NCI-H2107 treated with DMSO at 0.1 percent for 48 hours (cell line): ENCODE data around the gene MRPL20.
A peak's percentile ranks its signal among the peaks of the same experiment; 100 is the strongest.

Experiments used
- DNase-seq: peaks from one replicate; lab custom pipeline; 2025; ENCODE audit not compliant: unreplicated experiment; lab: John Stamatoyannopoulos, UW

Gene MRPL20

GRCh38 chr1:1366699-1367066 is 40.4 kb downstream of the MRPL20 start:
- DNase-seq = no peak

GRCh38 chr1:1365875-1366698 is 41.0 kb downstream of the MRPL20 start:
- no peak for DNase-seq

DNA sequence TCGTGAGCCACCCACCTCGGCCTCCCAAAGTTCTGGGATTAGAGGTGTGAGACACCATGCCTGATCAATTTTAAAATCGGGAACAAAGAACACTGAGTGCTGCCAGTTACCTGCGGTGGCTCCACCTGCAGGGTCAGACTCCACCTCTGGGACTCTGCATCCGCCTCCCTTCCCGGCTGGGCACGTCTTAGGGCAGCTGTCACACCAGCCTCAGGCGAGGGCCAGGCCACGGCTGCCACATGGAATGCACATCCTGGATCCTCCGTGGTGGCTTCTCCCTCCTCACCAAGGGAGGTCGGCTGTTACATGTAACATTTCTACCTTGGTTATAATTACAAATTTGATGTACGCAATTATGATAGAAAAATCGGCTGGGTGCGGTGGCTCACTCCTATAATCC is 42.8 kb downstream of the MRPL20 start:
- no peak for DNase-seq

GRCh38 chr1:1361982-1362423 is 45.1 kb downstream of the MRPL20 start:
- no peak for DNase-seq

DNA sequence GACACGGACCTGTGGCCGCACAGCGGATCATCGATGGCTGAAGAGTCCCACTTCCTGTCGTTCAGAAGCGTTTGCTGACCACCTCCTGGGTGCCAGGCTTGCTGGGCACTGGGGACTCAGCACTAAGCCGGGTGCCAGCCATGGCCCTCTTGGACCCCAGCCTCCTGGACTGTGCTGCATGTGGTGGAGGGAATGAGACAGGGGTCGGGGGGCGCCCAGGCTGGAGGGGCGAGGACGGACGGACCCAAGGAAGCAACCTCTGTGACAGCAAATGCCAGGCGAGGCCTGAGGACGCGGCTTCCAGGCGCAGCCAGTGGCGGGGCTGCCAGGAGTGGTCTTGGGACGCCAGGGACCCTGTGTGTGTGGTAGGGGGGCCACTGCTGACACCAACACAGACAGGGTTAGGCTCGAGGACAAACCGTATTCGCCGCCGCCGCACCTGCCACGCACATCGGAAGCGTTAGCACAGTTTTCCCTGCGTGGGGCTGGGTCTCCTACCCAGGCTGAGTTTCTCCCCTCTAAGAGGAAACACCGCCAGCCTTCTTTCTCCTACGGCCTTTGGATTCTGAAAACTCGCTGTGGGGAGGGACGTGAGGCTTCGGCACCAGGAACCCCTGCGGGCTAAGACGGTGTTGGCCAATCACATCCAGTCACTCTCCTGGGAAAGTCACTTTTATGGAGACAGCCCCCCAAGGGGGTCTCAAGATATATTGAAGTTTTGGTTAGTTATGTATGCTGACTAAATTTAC is 45.7 kb downstream of the MRPL20 start:
- no peak for DNase-seq

- DNase-seq = no peak
Observed at GRCh38 chr1:1360506-1361169, 46.5 kb downstream of the MRPL20 start.

DNA sequence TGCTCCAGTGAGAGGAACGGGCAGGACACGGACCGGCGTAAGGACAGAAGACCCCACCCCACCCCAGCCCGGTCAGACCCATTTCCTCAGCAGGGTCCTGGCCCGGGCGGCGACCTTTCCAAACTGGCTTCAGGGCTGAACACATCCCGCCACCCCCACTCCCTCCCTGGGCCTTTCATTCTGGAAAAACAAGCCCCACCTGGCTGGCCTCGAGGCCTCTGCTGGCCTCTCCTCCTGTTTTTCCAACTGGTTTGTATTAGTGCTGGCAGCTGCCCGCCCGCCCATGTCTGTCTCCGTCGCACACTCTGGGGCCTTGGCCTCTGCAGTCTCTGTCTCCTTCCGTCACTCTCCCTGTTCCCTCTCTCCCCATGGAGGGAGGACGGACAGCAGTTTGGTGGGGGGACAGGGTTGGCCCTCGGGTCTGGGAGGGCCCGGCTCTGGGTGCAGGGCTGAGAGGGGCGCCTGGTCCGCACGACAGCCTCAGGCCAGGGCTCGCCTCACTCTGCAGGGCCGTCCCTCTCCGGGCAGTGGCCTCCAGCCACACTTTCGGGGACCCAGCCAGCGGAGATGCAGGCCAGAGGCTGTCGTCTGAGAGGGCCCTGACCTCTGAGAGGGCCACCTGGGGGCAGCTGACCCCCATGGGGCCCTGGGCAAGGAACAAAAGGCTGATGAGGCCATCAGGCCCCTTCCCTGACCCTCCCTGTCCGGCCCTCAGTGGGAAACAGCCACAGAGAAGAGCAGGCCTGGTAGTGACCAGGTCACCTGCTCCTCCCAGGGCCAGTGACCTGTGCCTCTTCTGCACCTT is 47.2 kb downstream of the MRPL20 start:
- DNase-seq = no peak

GRCh38 chr1:1359308-1359663 is 47.8 kb downstream of the MRPL20 start:
- no peak for DNase-seq

DNA sequence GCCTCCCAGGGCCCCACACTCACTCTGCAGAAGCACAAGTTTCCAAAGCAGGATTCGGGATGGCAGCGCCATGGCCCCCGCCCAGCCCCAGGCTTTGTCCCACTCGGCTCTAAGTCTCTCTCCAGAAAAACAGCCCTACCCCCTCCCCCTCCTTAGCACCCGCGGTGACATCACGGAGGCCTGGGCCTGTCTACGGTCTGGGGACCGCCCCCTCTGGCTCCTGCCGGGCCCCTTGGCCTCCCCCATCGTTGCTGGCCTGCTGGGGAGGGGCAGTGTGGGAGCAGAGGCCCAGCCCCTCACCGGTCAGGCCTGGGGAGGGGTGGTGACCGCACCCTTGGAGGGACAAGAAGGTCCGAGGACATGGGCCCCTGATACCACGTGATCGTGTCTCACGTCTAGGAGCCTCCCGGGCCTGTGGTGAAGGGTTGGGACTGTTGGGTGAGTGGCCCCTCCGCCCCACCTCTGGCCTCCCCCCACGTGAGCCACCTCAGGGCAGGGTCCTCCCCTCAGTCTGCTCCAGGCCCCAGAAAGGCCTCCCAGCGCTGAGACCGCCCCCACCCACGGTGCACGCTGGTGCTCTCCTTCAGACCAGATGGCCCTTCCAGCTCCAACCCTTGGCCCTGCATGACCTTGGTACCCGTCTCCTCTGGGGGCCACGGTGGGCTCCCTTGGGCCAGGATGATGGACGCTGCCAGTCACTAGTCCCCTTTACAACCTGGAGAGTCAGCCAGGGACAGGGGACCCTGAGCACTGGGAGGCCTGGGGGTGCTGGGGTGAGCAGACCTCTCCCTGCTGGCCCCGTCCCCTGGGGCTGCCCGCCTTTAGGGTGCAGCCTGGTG is 48.4 kb downstream of the MRPL20 start, which contains the start of gene MXRA8:
Gene MXRA8 (minus strand): TSS at position 123 of the 839 bp plus-strand sequence. CDS start 51 bp downstream, at position 72.
- DNase-seq = no peak

DNA sequence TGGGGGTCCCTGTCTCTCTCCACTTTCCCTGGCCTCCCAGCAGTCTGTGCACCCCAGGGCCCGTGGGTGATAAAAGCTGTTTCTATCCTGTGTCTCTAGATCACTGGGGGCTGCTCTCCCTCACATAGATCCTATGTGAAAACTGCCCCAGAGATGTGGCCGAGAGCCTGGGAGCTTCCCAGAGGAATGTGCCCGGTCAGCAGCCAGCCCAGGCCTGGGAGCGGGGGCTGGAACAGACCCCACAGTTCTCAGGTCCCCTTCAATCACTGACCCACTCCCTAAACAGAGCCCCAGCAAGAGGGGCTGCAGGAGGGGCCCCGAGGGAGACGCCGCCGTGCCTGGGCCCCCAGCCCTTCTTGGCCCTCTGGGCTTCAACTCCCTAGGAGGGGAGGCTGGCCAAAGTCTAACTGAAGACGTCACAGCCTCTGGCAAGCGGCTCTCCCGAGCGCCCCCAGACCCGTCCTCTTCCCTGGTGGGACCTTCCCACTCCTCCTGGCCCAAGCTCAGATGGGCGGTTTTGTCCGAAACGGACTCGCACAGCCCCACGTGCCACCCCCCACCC is 49.1 kb downstream of the MRPL20 start:
- no peak for DNase-seq

- DNase-seq = no peak
Observed at GRCh38 chr1:1356796-1357401, 50.2 kb downstream of the MRPL20 start.

GRCh38 chr1:1356166-1356795 is 50.8 kb downstream of the MRPL20 start:
- no peak for DNase-seq

GRCh38 chr1:1355416-1355815 is 51.7 kb downstream of the MRPL20 start:
- no peak for DNase-seq

DNA sequence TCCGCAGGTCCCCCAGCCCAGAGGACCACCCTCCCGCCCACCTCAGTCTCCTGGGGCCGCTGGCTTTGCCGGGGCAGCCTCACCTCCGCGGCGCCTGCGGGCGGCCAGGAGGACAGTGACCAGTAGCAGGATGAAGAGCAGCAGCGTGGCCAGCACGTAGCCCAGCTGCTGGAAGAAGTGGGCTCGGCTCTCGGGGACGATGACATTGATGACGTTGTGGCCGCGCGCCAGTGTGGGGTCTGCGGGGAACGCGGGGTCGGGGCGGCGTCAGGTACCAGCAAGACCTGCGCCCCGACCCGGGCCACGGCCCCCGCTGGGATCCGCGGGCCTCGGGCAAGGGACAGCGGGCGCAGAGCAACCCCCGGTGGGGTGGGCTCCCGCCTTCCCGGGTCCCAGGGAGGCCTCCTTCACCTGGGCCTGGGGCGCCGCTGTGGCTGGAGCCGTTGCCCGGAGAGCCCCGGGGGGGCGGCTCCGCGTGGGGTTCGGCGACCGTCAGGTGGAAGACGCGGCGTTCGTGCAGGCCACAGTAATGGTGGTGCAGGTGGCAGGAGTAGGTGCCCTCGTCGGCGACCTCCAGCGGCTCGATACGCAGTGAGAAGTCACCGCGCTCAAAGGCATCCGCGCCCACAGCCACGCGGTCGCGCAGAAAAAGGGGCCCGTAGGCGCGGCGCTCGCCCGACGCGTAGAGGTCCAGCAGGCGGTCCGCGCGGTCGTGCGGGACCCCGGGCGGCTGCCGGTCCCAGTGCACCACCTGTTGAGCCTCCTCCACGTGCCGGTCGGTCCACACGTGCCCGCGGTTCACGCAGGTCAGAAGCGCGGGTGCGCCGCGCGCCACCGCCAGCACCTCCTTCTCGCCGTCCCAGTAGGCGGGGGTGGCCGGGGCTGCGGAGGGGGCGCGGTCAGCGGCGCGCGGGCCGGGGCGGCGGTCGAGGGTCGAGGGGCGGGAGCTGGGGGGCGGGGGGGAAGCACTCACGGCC is 52.5 kb downstream of the MRPL20 start:
- DNase-seq = no peak

DNA sequence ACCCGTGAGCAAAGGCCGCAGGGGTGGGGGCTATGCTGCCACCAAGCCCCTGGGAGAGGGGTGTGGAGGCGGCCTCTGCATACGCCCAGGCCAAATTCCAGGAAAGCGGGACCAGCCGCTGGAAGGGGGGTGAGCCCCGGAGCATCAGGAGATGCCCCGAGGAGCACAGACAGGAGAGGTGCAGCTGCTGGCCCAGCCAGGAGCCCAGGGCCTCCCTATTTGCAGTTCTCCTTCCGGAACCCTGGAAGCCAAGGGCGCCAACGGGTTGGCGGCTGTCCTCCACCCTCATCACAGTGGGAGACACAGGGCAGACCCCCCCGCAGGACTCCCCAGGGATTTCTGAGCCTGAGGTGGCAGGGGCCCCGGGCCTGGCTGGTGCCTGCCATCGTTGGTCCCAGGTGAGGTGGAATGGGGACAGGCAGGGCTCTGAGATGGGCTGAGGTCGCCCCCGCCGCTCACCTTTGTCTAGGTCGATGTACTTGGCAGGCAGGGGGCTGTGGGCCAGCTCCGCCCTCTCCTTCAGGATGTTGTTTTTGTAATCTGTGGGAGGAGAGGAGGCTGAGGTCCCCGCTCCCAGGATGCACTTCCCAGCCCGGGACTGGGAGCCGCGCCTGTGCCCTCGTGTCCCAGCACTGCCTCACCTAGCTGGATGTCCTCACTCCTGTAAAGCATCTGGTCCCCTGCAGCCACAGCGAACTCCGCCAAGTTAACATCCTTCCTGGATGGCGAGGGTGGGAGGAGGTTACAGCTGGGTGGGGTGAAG is 53.5 kb downstream of the MRPL20 start:
- DNase-seq = no peak

- DNase-seq = peak; percentile 5
Observed at GRCh38 chr1:1352786-1353388, 54.2 kb downstream of the MRPL20 start.
